Astrocyte (in vitro differentiated cells and primary cell): ENCODE measurements around the gene ATP13A1. TPM values are rescaled to one million over a fixed set of nuclear protein-coding genes. Genes with fewer than 3 reads are reported as not detected.

ENCODE experiments used
- DNase-seq: peaks from one replicate; pipeline ENCODE4 v3.0.0-alpha.2; 2010; ENCODE audit warnings: low read depth
- FAIRE-seq: peaks from 2 replicates; lab custom pipeline; 2011; peaks lifted over from hg19 to GRCh38; lab: Jason Lieb, UNC
- H2AFZ ChIP-seq: 2 replicates; pipeline ENCODE4 v1.6.0; 2012; ENCODE audit warnings: low read depth, low read length, inconsistent platforms
- H3K27ac ChIP-seq: 2 replicates; pipeline ENCODE4 v1.5.1; 2011; ENCODE audit warnings: low read depth, low read length, inconsistent platforms
- H3K27me3 ChIP-seq: 2 replicates; pipeline ENCODE4 v1.6.0; 2011; ENCODE audit warnings: low read length, inconsistent platforms; ENCODE audit not compliant: insufficient read depth
- H3K36me3 ChIP-seq: 2 replicates; pipeline ENCODE4 v1.5.1; 2011; ENCODE audit warnings: low read length, inconsistent platforms; ENCODE audit not compliant: insufficient read depth
- H3K4me1 ChIP-seq: 2 replicates; pipeline ENCODE4 v1.5.1; 2011; ENCODE audit warnings: low read length, inconsistent platforms; ENCODE audit not compliant: insufficient read depth
- H3K4me2 ChIP-seq: 2 replicates; pipeline ENCODE4 v1.6.0; 2012; ENCODE audit warnings: low read length, inconsistent platforms
- H3K4me3 ChIP-seq: 2 replicates; pipeline ENCODE4 v1.5.1; 2011; ENCODE audit warnings: low read depth, mild to moderate bottlenecking, low read length, inconsistent platforms; ENCODE audit not compliant: insufficient read depth
- H3K79me2 ChIP-seq: 2 replicates; pipeline ENCODE4 v1.6.0; 2012; ENCODE audit warnings: mild to moderate bottlenecking, low read length, inconsistent platforms; ENCODE audit not compliant: insufficient read depth
- H3K9ac ChIP-seq: 2 replicates; pipeline ENCODE4 v1.6.0; 2012; ENCODE audit warnings: mild to moderate bottlenecking, low read length, inconsistent platforms
- H3K9me3 ChIP-seq: 2 replicates; pipeline ENCODE4 v1.5.1; 2012; ENCODE audit warnings: low read depth, mild to moderate bottlenecking, low read length, inconsistent platforms; ENCODE audit not compliant: insufficient read depth
- H4K20me1 ChIP-seq: 2 replicates; pipeline ENCODE4 v1.6.0; 2012; ENCODE audit warnings: low read length, inconsistent platforms; ENCODE audit not compliant: insufficient read depth
- H3K27ac Mint-ChIP-seq: one replicate; pipeline ENCODE4 v1.8.0; 2021; ENCODE audit warnings: mild to moderate bottlenecking, mixed read lengths; ENCODE audit not compliant: unreplicated experiment
- H3K27me3 Mint-ChIP-seq: one replicate; pipeline ENCODE4 v1.8.0; 2021; ENCODE audit warnings: low read depth, mixed read lengths; ENCODE audit not compliant: unreplicated experiment
- H3K36me3 Mint-ChIP-seq: one replicate; pipeline ENCODE4 v1.8.0; 2021; ENCODE audit warnings: low read depth, mixed read lengths; ENCODE audit not compliant: unreplicated experiment
- H3K4me1 Mint-ChIP-seq: one replicate; pipeline ENCODE4 v1.8.0; 2021; ENCODE audit warnings: low read depth, mixed read lengths; ENCODE audit not compliant: unreplicated experiment
- H3K4me3 Mint-ChIP-seq: one replicate; pipeline ENCODE4 v1.8.0; 2021; ENCODE audit warnings: mild to moderate bottlenecking, moderate library complexity, mixed read lengths; ENCODE audit not compliant: unreplicated experiment
- H3K9me3 Mint-ChIP-seq: one replicate; pipeline ENCODE4 v1.8.0; 2021; ENCODE audit warnings: mild to moderate bottlenecking, mixed read lengths; ENCODE audit not compliant: unreplicated experiment
- EZH2 ChIP-seq: IDR thresholded peaks from 2 replicates; pipeline ENCODE4 v1.6.1; 2012; ENCODE audit warnings: mild to moderate bottlenecking, low read length, inconsistent platforms; ENCODE audit not compliant: insufficient read depth
- total RNA-seq: library from RNA; stranded (reverse); gene quantifications from 2 replicates; pipeline ENCODE4 v1.2.1, GENCODE V29; 2021
- TF ChIP-seq, protein P1 (sequence below): IDR thresholded peaks from 2 replicates; pipeline ENCODE4 v1.5.1; 2011; ENCODE audit warnings: low read depth, mild to moderate bottlenecking, inconsistent platforms, low read length, moderate library complexity; ENCODE audit not compliant: insufficient read depth

ATP13A1 gene
- total RNA-seq, 1 donor from 2014 or later: 65.2 TPM

DNA sequence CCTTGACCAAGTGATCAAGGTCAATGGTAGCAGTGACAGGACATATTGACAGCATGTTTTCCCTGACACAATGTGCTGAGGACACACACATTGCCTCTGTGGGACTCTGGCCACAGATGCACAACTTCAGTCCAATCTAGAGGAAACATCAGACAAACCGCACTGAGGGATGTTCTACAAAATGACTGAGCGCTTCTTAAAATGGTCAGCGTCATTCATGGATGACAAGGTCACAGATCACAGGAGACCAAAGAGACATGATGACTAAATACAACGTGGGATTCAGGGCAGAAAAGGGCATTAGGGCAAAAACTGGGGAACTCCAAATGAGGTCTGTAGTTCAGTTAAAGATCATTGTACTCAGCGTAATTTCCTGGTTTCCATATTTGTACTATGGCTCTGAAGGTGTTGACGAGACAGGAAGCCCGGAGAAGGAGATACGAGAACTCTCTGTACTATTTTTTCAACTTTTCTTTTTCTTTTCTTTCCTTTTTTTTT is 65.6 kb downstream of the ATP13A1 start:
- Histone ChIP-seq H3K4me2 (no peak overlapping the region), H3K4me1 (no peaks in the 10 kb centered on the region), H3K79me2 (no peaks in the 10 kb centered on the region), H3K27ac (no peak overlapping the region), H3K27me3 (no peaks in the 10 kb centered on the region), H3K9me3 (no peaks in the 10 kb centered on the region), H3K9ac (no peak overlapping the region), H4K20me1 (no peaks in the 10 kb centered on the region), H2AFZ (no peak overlapping the region), H3K4me3 (no peak overlapping the region), H3K36me3 (no peaks in the 10 kb centered on the region)
- no peaks in the 10 kb centered on the region for H3K27me3 Mint-ChIP-seq
- H3K4me3 Mint-ChIP-seq: no peak overlapping the region
- H3K4me1 Mint-ChIP-seq: peaks cover 4% of the 10 kb centered on the region
- no peaks in the 10 kb centered on the region for H3K9me3 Mint-ChIP-seq
- H3K36me3 Mint-ChIP-seq: no peaks in the 10 kb centered on the region
- TF ChIP-seq EZH2: no peak
- TF ChIP-seq, protein P1, sequence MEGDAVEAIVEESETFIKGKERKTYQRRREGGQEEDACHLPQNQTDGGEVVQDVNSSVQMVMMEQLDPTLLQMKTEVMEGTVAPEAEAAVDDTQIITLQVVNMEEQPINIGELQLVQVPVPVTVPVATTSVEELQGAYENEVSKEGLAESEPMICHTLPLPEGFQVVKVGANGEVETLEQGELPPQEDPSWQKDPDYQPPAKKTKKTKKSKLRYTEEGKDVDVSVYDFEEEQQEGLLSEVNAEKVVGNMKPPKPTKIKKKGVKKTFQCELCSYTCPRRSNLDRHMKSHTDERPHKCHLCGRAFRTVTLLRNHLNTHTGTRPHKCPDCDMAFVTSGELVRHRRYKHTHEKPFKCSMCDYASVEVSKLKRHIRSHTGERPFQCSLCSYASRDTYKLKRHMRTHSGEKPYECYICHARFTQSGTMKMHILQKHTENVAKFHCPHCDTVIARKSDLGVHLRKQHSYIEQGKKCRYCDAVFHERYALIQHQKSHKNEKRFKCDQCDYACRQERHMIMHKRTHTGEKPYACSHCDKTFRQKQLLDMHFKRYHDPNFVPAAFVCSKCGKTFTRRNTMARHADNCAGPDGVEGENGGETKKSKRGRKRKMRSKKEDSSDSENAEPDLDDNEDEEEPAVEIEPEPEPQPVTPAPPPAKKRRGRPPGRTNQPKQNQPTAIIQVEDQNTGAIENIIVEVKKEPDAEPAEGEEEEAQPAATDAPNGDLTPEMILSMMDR: no peak
- FAIRE-seq (no peak), DNase-seq (no peak)
- H3K27ac Mint-ChIP-seq: no peak overlapping the region

Other genes with a start within 250 kb of the ATP13A1 start
- 1.8 TPM in 2 replicates for gene TSSK6, start 148.1 kb downstream of the ATP13A1 start, total RNA-seq
- 311 and 347 TPM in 2 replicates for gene NDUFA13, start 147.5 kb downstream of the ATP13A1 start, total RNA-seq
- 8.1 and 9.8 TPM in 2 replicates for gene YJEFN3, start 134.8 kb downstream of the ATP13A1 start, total RNA-seq
- gene CILP2, start 125.4 kb downstream of the ATP13A1 start, total RNA-seq: 3.9 and 6.0 TPM in 2 replicates
- 0.75 and 0.93 TPM in 2 replicates for gene PBX4, start 45.0 kb downstream of the ATP13A1 start, total RNA-seq
- 16.7 and 20.1 TPM in 2 replicates for gene LPAR2, start 35.5 kb downstream of the ATP13A1 start, total RNA-seq
- 30.7 and 32.4 TPM in 2 replicates for gene GMIP, start 20.0 kb downstream of the ATP13A1 start, total RNA-seq
- gene ZNF101, start 5.2 kb upstream of the ATP13A1 start, total RNA-seq: 8.9 and 9.3 TPM in 2 replicates
- 3.2 and 4.4 TPM in 2 replicates for gene ZNF14, start 69.4 kb upstream of the ATP13A1 start, total RNA-seq
- gene ZNF506, start 158.1 kb upstream of the ATP13A1 start, total RNA-seq: 12.3 and 12.9 TPM in 2 replicates
- gene ZNF253, start 202.2 kb upstream of the ATP13A1 start, total RNA-seq: 7.6 and 11.1 TPM in 2 replicates
- gene ZNF93, start 237.3 kb upstream of the ATP13A1 start, total RNA-seq: 12.8 and 15.8 TPM in 2 replicates